Glutamatergic neuron (in vitro differentiated cells): ENCODE data around the gene TMEM134. TPM values are rescaled to one million over a fixed set of nuclear protein-coding genes. Genes with fewer than 3 reads are reported as not detected.

ENCODE experiments used
- DNase-seq: peaks from one replicate; pipeline ENCODE4 v3.0.0; 2022
- H3K27ac Mint-ChIP-seq: one replicate; pipeline ENCODE4 v1.8.0; 2020; ENCODE audit warnings: mild to moderate bottlenecking, mixed read lengths, inconsistent platforms; ENCODE audit not compliant: unreplicated experiment
- H3K27me3 Mint-ChIP-seq: one replicate; pipeline ENCODE4 v1.8.0; 2020; ENCODE audit warnings: mild to moderate bottlenecking, moderate library complexity, mixed read lengths, inconsistent platforms; ENCODE audit not compliant: unreplicated experiment
- H3K36me3 Mint-ChIP-seq: one replicate; pipeline ENCODE4 v1.8.0; 2020; ENCODE audit warnings: mild to moderate bottlenecking, mixed read lengths, inconsistent platforms; ENCODE audit not compliant: unreplicated experiment
- H3K4me1 Mint-ChIP-seq: one replicate; pipeline ENCODE4 v1.8.0; 2020; ENCODE audit warnings: mild to moderate bottlenecking, low read depth, mixed read lengths, inconsistent platforms; ENCODE audit not compliant: unreplicated experiment
- H3K4me3 Mint-ChIP-seq: one replicate; pipeline ENCODE4 v1.8.0; 2020; ENCODE audit warnings: mild to moderate bottlenecking, mixed read lengths, inconsistent platforms; ENCODE audit not compliant: unreplicated experiment
- H3K9me3 Mint-ChIP-seq: one replicate; pipeline ENCODE4 v1.8.0; 2020; ENCODE audit warnings: mild to moderate bottlenecking, moderate library complexity, mixed read lengths, inconsistent platforms; ENCODE audit not compliant: unreplicated experiment
- CTCF ChIP-seq: fragments of 200-600 bp; sonication (generic); IDR thresholded peaks from one replicate; pipeline ENCODE4 v1.5.0; 2021; ENCODE audit not compliant: partially characterized antibody, unreplicated experiment
- total RNA-seq: library from RNA; stranded (reverse); fragmentation: NEBNext Ultra II Directional; extraction: Animal tissue kit (Norgen Biotek cat#: 25700); gene quantifications from one replicate; pipeline ENCODE4 v1.2.1, GENCODE V29; 2021; ENCODE audit not compliant: unreplicated experiment

TMEM134 gene
- total RNA-seq, 1 donor from 2014 or later: 41.9 TPM

DNA sequence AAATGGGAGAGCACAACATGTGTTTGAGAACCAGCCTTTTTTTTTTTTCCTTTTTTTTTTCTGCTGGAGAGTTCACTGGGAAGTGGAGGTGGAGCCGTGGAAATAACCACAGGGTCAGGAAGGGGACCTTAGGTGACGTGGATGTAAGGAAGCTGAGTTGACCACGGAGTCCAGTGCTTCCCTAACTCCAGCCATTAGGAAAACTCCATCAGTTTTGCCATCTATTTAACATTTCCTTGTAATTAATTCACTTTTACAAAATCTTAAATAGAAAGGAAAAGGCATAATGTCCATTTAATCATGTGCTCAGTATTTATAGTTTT, 40.9 kb upstream of the TMEM134 start:
- Mint-ChIP-seq H3K4me3 (no peak overlapping the region), H3K36me3 (no peaks in the 10 kb centered on the region), H3K4me1 (peaks cover 6% of the 10 kb centered on the region), H3K9me3 (peaks cover 7% of the 10 kb centered on the region), H3K27ac (no peak overlapping the region), H3K27me3 (peaks cover 19% of the 10 kb centered on the region)
- no peak for TF ChIP-seq CTCF
- DNase-seq: no peak

DNA sequence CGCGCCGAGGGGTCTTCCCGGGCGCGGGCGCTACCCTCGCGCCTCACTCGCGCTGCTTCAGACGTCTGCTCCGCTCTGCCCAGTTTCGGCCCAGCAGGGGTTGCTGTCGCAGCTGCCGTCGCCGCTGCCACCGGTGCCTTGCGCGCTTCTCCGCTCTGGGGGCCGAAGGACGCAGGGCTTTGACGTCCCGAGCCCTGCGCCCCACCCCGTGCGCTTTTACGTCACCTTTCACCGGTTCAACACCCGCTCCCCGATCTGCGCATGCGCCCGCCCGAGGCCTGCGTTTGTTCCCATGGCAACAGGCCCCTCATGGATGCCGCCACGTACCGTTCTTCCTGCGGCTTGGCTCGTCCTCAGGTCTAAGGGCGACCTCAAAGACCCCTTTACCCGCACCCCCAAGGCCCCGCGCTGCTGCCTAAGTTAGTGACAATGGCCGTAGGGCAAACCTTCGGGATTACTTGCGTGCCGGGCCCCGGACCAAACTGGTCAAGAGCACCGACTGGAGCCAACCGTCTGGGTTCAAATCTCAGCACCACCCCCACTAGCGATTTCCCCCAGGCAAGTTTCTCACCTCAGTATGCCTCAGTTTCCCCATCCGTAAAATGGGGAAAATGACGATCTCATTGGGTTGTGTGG, 39.6 kb upstream of the TMEM134 start:
- H3K27ac Mint-ChIP-seq: peak overlapping the region; percentile 76
- H3K4me3 Mint-ChIP-seq: peak overlapping the region; percentile 89
- no peaks in the 10 kb centered on the region for H3K36me3 Mint-ChIP-seq
- H3K4me1 Mint-ChIP-seq: peaks cover 6% of the 10 kb centered on the region
- peaks cover 7% of the 10 kb centered on the region for H3K9me3 Mint-ChIP-seq
- H3K27me3 Mint-ChIP-seq: peaks cover 15% of the 10 kb centered on the region
- TF ChIP-seq CTCF: no peak
- DNase-seq: peak; percentile 100

- Mint-ChIP-seq H3K27me3 (peaks cover 16% of the 10 kb centered on the region), H3K9me3 (peaks cover 10% of the 10 kb centered on the region), H3K4me1 (peaks cover 7% of the 10 kb centered on the region), H3K27ac (peak within 1 kb of the TSS; percentile 76), H3K36me3 (no peaks in the 10 kb centered on the region), H3K4me3 (peak within 1 kb of the TSS; percentile 89)
- no peak for TF ChIP-seq CTCF
- peak; percentile 99 for DNase-seq
Observed at GRCh38 chr11:67507864-67508485, 38.9 kb upstream of the TMEM134 start, which contains the start of gene CDK2AP2. Gene CDK2AP2 (minus strand): TSS chr11:67508162. CDS start chr11:67508082, 80 bp downstream.

DNA sequence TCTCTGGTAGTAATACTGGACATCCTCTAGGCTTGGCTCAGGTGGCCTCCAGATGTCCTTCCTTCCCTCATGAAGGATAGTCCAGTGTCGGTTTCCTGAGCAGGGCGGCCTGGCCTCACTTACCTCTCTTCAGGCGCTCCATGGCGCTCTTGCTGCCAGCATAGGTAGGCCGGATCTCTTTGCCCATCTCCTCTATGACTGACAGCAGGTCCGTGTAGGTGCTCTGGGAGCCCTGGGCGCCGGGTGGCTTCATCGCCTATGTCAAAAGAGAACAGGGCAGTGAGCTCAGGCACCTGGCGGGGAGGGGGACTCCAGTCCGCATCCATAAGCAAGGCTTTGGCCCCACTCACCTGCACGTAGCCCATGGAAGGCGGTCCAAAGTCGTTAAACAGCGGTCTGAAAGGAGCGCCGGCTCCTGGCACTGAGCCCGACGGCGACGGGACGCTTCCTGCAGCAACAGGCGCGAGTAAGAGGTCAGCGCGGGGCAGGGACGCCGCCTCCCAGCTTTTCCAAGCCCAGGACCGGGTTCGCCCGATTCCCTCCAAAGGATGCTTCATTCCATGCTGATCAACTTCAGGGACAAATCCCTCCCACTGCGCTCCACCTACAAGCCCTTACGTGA, 38.3 kb upstream of the TMEM134 start:
- Mint-ChIP-seq H3K27ac (peak overlapping the region; percentile 53), H3K9me3 (peaks cover 10% of the 10 kb centered on the region), H3K4me3 (peak overlapping the region; percentile 85), H3K36me3 (no peaks in the 10 kb centered on the region), H3K27me3 (peaks cover 18% of the 10 kb centered on the region), H3K4me1 (peaks cover 10% of the 10 kb centered on the region)
- no peak for TF ChIP-seq CTCF
- DNase-seq: no peak

DNA sequence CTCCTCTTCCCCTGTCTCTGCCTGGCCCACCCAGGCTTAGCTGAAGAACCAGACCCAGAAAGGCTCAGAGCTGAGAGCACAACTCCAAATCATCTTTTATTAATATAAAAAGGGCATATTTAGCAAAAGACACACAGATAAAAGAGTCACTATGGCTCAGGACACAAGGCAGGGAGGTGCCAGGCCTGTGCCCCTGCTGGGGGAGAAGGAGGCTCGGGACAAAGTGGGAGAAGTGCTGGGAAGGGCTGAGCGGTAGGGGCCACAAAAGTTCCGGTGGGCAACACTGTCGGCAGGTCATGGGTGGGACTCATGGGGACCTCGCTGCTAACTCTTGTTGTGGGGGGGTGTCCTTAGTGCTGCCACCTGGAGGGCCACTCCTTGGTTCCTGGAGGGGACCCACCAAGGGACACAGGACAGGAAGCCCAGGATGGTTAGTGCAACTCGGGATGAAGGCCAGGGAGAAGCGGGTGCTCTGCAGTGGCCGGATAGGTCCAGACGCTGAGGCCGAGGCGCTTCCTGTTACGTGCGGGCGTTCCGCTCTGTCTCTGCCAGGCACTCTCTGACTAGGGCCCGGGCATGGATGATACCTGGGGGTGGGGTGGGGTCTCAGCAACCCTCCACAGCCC, 37.5 kb upstream of the TMEM134 start:
- H3K36me3 Mint-ChIP-seq: no peaks in the 10 kb centered on the region
- H3K4me1 Mint-ChIP-seq: peaks cover 10% of the 10 kb centered on the region
- peaks cover 10% of the 10 kb centered on the region for H3K9me3 Mint-ChIP-seq
- H3K27ac Mint-ChIP-seq: peak overlapping the region; percentile 53
- peak overlapping the region; percentile 85 for H3K4me3 Mint-ChIP-seq
- no peak for DNase-seq
- H3K27me3 Mint-ChIP-seq: peaks cover 18% of the 10 kb centered on the region
- peak; percentile 22 for TF ChIP-seq CTCF
